ENCODE data around the gene NOC2L. TPM values are rescaled to one million over a fixed set of nuclear protein-coding genes. Genes with fewer than 3 reads are reported as not detected.
A peak's percentile ranks its signal among the peaks of the same experiment; 100 is the strongest.

Gene NOC2L
- total and polyA plus RNA-seq, 5 donors from 2014 or later = 36.8 to 56.6 (median 54.0) TPM

DNA sequence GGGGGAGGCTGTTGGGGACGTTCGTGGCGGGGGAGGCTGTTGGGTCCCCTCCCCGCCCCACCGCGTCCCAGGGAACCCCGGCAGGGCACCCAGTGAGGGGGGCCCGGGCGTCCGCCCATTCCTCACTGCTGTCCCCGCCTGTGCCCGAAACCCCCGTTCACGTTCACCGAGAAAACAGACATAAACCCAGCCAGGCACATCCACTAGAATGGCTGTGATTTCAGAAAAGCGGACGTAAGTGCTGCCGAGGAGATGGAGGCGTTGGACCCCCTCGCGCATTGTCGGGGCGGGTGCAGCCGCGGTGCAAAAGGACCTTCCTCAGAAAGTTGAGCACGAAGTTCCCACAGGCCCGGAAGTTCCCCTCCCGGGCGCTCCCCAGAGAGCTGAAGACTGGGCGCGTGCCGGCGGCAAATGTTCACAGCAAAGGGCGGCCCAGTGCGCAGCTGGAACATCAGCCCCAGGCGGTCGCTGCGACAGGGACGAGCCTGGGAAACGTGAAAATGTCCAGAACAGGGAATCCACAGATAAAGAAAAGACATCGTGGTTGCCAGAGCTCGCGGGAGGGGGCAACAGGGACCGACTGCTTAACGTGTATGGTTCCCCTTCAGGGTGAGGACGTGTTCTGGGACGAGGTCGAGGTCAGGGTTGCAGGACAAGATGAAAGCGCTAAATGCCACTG is 53.8 kb downstream of the NOC2L start:
- no peaks in the 10 kb centered on the region for H3K9me3 ChIP-seq (ENCODE audit: control insufficient read depth in 2 of 2, low read length in 2 of 2)
- H3K27ac Mint-ChIP-seq = no peak overlapping the region

DNA sequence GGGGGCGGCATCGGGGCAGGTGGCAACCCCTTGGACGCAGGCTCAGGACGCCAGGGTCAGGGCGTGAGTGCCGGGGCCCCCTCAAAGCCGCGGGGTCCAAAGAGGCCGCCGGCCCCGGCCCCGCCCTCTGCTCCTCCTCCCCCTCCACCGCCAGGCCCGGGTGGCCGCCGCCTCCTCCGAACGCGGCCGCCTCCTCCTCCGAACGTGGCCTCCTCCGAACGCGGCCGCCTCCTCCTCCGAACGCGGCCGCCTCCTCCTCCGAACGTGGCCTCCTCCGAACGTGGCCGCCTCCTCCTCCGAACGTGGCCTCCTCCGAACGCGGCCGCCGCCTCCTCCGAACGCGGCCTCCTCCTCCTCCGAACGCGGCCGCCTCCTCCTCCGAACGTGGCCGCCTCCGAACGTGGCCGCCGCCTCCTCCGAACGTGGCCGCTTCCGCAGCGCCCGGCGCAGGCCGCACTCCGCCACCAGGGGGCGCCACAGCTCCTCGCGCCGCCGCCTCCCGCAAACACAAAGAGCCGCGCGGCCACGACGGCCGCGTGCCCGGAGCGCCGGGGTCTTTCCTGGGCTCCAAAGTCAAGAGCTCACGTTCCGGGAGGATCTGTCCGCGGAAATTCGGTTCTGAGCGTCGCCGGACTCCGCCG is 54.6 kb downstream of the NOC2L start:
- no peaks in the 10 kb centered on the region for H3K36me3 Mint-ChIP-seq
- H3K27ac ChIP-seq (ENCODE audit: insufficient read depth, low read length, poor library complexity, severe bottlenecking) = no peak overlapping the region
- no peaks in the 10 kb centered on the region for H3K36me3 ChIP-seq (ENCODE audit: control insufficient read depth, insufficient read depth, low read length)
- H3K27me3 Mint-ChIP-seq = peaks cover 47% of the 10 kb centered on the region
- H3K27me3 ChIP-seq (ENCODE audit: control insufficient read depth, insufficient read depth, low read length) = peaks cover 3% of the 10 kb centered on the region
- H3K9me3 ChIP-seq (ENCODE audit: control insufficient read depth in 2 of 2, low read length in 2 of 2) = no peaks in the 10 kb centered on the region
- peak overlapping the region in 2 of 4 donors; percentile 65 to 82 for H3K4me3 Mint-ChIP-seq
- no peak overlapping the region for H3K4me3 ChIP-seq (ENCODE audit: low read depth, low read length)
- peaks cover 0 to 5% (median 0%) of the 10 kb centered on the region in 7 donors for H3K9me3 Mint-ChIP-seq
- peaks cover 10% of the 10 kb centered on the region for H3K4me1 ChIP-seq (ENCODE audit: control insufficient read depth, insufficient read depth, low read length, poor library complexity, severe bottlenecking)
- H3K4me1 Mint-ChIP-seq = peaks cover 0 to 15% (median 1%) of the 10 kb centered on the region in 4 donors
- no peak overlapping the region for H3K27ac Mint-ChIP-seq
- peak; percentile 67 to 86 (median 84) for DNase-seq
- peak; percentile 84 to 90 for ATAC-seq (ENCODE audit: low read depth in 2 of 2)

More for the DNA sequence above, 53.8 kb downstream of the NOC2L start:
- ATAC-seq (ENCODE audit: low read depth in 2 of 2) = peak in 1 of 2 donors; percentile 7
- H3K27me3 Mint-ChIP-seq = peaks cover 47% of the 10 kb centered on the region
- Histone ChIP-seq H3K4me1 (ENCODE audit: control insufficient read depth, insufficient read depth, low read length, poor library complexity, severe bottlenecking) (peaks cover 10% of the 10 kb centered on the region), H3K27me3 (ENCODE audit: control insufficient read depth, insufficient read depth, low read length) (peaks cover 3% of the 10 kb centered on the region), H3K4me3 (ENCODE audit: low read depth, low read length) (no peak overlapping the region), H3K27ac (ENCODE audit: insufficient read depth, low read length, poor library complexity, severe bottlenecking) (no peak overlapping the region), H3K36me3 (ENCODE audit: control insufficient read depth, insufficient read depth, low read length) (no peaks in the 10 kb centered on the region)
- H3K4me3 Mint-ChIP-seq = peak overlapping the region in 3 of 4 donors; percentile 52 to 73 (median 72)
- DNase-seq = peak in 1 of 3 donors; percentile 18
- H3K9me3 Mint-ChIP-seq = peaks cover 0 to 4% (median 0%) of the 10 kb centered on the region in 7 donors
- no peaks in the 10 kb centered on the region for H3K36me3 Mint-ChIP-seq
- H3K4me1 Mint-ChIP-seq = peaks cover 0 to 15% (median 1%) of the 10 kb centered on the region in 4 donors

DNA sequence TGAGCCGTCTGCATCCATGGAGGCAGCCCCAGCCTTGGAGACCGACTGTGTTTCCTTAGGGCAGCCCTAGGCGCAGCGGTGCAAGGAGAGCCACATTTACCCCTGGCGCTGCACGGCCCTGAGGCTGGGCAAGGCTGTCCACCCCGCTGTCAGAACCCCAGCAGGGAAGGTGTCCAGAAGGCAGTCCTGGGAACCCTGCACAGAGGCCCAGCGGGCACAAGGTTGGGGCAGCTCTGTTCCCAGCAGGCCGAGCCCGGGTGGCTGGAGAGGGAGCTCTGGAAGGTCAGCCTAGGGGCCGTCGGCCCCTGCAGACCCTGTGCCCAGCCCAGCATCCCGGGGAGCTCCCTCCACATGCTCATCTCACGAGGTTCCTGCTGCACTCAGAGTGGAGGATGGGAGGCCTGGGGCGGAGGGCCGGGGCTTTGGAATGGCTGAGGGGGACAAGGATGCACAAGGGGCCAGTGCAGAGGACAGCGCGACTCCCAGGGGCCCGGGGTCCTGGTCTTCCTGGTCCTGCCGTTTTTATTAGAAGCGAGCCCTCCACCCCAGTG is 55.3 kb downstream of the NOC2L start:
- Mint-ChIP-seq H3K27me3 (peaks cover 47% of the 10 kb centered on the region), H3K36me3 (no peaks in the 10 kb centered on the region), H3K27ac (peak overlapping the region in 1 of 3 donors; percentile 59), H3K4me1 (peaks cover 0 to 15% (median 1%) of the 10 kb centered on the region in 4 donors), H3K4me3 (peak overlapping the region in 2 of 4 donors; percentile 48 to 68), H3K9me3 (peaks cover 0 to 5% (median 0%) of the 10 kb centered on the region in 7 donors)
- no peaks in the 10 kb centered on the region for H3K9me3 ChIP-seq (ENCODE audit: control insufficient read depth in 2 of 2, low read length in 2 of 2)
- H3K4me3 ChIP-seq (ENCODE audit: low read depth, low read length) = no peak overlapping the region
- H3K36me3 ChIP-seq (ENCODE audit: control insufficient read depth, insufficient read depth, low read length) = no peaks in the 10 kb centered on the region
- peaks cover 15% of the 10 kb centered on the region for H3K4me1 ChIP-seq (ENCODE audit: control insufficient read depth, insufficient read depth, low read length, poor library complexity, severe bottlenecking)
- no peak overlapping the region for H3K27ac ChIP-seq (ENCODE audit: insufficient read depth, low read length, poor library complexity, severe bottlenecking)
- no peak for DNase-seq
- no peak for ATAC-seq (ENCODE audit: low read depth in 2 of 2)
- peaks cover 3% of the 10 kb centered on the region for H3K27me3 ChIP-seq (ENCODE audit: control insufficient read depth, insufficient read depth, low read length)

DNA sequence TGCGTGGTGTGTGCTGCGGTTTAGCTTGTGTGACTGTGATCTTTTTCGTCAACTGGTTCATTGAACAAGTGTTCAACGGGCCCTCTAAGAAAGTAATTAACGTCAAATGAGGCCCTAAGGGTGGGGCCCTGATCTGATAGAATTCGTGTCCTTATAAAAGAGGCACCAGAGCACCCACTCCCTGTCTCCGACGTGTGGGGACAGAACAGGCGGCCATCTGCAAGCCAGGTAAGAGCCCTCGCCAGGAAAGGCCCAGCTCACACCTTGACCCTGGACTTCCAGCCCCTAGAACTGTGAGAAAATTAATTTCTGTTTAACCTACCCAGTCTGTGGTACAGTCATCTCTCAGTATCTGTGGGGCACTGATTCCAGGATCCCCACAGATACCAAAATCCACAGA is 55.8 kb downstream of the NOC2L start:
- Mint-ChIP-seq H3K4me3 (peak overlapping the region in 3 of 4 donors; percentile 47 to 68 (median 48)), H3K4me1 (peaks cover 0 to 19% (median 4%) of the 10 kb centered on the region in 4 donors), H3K27me3 (peaks cover 48% of the 10 kb centered on the region), H3K9me3 (peaks cover 0 to 6% (median 0%) of the 10 kb centered on the region in 7 donors), H3K27ac (peak overlapping the region in 1 of 3 donors; percentile 59), H3K36me3 (no peaks in the 10 kb centered on the region)
- Histone ChIP-seq H3K4me1 (ENCODE audit: control insufficient read depth, insufficient read depth, low read length, poor library complexity, severe bottlenecking) (peaks cover 18% of the 10 kb centered on the region), H3K9me3 (ENCODE audit: control insufficient read depth in 2 of 2, low read length in 2 of 2) (peaks cover 0 to under 1% of the 10 kb centered on the region in 2 experiments), H3K4me3 (ENCODE audit: low read depth, low read length) (no peak overlapping the region), H3K36me3 (ENCODE audit: control insufficient read depth, insufficient read depth, low read length) (no peaks in the 10 kb centered on the region), H3K27ac (ENCODE audit: insufficient read depth, low read length, poor library complexity, severe bottlenecking) (no peak overlapping the region), H3K27me3 (ENCODE audit: control insufficient read depth, insufficient read depth, low read length) (peaks cover 3% of the 10 kb centered on the region)
- ATAC-seq (ENCODE audit: low read depth in 2 of 2) = no peak
- no peak for DNase-seq

DNA sequence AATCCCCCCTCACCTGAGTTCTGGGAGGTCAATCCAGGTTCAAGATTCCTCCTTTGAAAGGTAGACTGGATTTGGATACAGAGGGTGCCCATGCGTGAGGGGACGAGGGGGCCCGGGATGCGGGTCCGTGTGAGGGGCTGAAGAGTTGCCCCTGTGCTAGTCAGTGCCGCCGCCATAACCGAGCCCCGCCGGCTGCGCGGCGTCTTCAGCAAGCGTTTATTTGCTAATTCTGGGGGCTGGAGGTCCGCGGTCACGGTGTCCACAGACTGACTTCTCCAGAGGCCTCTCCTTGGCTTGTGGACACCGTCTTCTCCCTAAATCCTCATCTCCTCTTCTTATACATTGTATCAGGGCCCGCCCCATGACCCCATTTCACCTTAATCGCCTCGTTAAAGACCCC is 56.3 kb downstream of the NOC2L start:
- no peak overlapping the region for H3K4me3 ChIP-seq (ENCODE audit: low read depth, low read length)
- H3K27me3 ChIP-seq (ENCODE audit: control insufficient read depth, insufficient read depth, low read length) = peaks cover 4% of the 10 kb centered on the region
- peaks cover 0 to 6% of the 10 kb centered on the region in 2 experiments for H3K9me3 ChIP-seq (ENCODE audit: control insufficient read depth in 2 of 2, low read length in 2 of 2)
- H3K4me3 Mint-ChIP-seq = no peak overlapping the region
- peaks cover 0 to 24% (median 7%) of the 10 kb centered on the region in 4 donors for H3K4me1 Mint-ChIP-seq
- peak overlapping the region in 1 of 3 donors; percentile 5 for H3K27ac Mint-ChIP-seq
- H3K9me3 Mint-ChIP-seq = peaks cover 0 to 8% (median 0%) of the 10 kb centered on the region in 7 donors
- ATAC-seq (ENCODE audit: low read depth in 2 of 2) (no peak), DNase-seq (no peak)
- H3K27ac ChIP-seq (ENCODE audit: insufficient read depth, low read length, poor library complexity, severe bottlenecking) = no peak overlapping the region
- no peaks in the 10 kb centered on the region for H3K36me3 ChIP-seq (ENCODE audit: control insufficient read depth, insufficient read depth, low read length)
- H3K27me3 Mint-ChIP-seq = peaks cover 48% of the 10 kb centered on the region
- H3K36me3 Mint-ChIP-seq = peaks cover 4% of the 10 kb centered on the region
- H3K4me1 ChIP-seq (ENCODE audit: control insufficient read depth, insufficient read depth, low read length, poor library complexity, severe bottlenecking) = peaks cover 18% of the 10 kb centered on the region

DNA sequence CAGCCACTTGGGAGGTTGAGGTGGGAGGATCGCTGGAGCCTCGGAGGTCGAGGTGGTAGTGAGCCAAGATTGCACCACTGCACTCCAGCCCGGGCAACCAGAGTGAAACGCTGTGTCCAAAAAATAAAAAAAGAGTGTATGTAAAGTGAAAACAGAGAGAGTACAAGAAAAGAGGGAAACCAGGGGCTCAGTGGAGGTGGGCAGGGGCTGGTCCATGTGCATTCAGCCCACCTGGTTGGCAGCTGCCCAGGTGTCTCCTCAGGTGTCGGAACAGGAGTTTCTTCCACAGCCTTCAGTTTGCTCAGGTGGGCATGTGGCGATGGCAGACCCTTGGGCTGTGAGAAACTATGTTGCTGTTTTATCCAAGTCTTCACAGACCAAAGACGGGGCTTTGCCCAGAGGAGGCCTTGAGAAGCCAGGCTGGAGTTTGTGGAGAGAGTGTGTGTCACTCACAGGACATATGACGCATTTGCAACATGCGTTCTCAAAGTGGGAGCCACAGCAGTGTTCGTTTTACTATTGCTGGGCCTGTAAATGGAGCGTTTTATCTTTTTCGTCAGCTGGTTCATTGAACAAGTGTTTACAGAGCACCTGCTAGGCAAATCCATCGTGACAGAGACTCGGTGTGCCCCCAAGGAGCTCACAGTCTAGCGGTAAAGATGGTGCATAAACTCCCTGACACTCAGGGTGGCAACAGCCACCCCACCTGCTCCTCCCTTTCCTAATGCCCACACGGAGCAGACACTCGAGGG is 57.8 kb downstream of the NOC2L start:
- Mint-ChIP-seq H3K9me3 (peaks cover 0 to 9% (median 0%) of the 10 kb centered on the region in 7 donors), H3K27ac (no peak overlapping the region), H3K4me1 (peaks cover 0 to 25% (median 9%) of the 10 kb centered on the region in 4 donors), H3K27me3 (peaks cover 48% of the 10 kb centered on the region), H3K36me3 (peaks cover 5% of the 10 kb centered on the region), H3K4me3 (no peak overlapping the region)
- H3K36me3 ChIP-seq (ENCODE audit: control insufficient read depth, insufficient read depth, low read length) = no peaks in the 10 kb centered on the region
- H3K9me3 ChIP-seq (ENCODE audit: control insufficient read depth in 2 of 2, low read length in 2 of 2) = peaks cover 0 to 9% of the 10 kb centered on the region in 2 experiments
- H3K27me3 ChIP-seq (ENCODE audit: control insufficient read depth, insufficient read depth, low read length) = peaks cover 9% of the 10 kb centered on the region
- no peak for DNase-seq
- ATAC-seq (ENCODE audit: low read depth in 2 of 2) = no peak
- H3K4me3 ChIP-seq (ENCODE audit: low read depth, low read length) = no peak overlapping the region
- peaks cover 18% of the 10 kb centered on the region for H3K4me1 ChIP-seq (ENCODE audit: control insufficient read depth, insufficient read depth, low read length, poor library complexity, severe bottlenecking)
- no peak overlapping the region for H3K27ac ChIP-seq (ENCODE audit: insufficient read depth, low read length, poor library complexity, severe bottlenecking)

DNA sequence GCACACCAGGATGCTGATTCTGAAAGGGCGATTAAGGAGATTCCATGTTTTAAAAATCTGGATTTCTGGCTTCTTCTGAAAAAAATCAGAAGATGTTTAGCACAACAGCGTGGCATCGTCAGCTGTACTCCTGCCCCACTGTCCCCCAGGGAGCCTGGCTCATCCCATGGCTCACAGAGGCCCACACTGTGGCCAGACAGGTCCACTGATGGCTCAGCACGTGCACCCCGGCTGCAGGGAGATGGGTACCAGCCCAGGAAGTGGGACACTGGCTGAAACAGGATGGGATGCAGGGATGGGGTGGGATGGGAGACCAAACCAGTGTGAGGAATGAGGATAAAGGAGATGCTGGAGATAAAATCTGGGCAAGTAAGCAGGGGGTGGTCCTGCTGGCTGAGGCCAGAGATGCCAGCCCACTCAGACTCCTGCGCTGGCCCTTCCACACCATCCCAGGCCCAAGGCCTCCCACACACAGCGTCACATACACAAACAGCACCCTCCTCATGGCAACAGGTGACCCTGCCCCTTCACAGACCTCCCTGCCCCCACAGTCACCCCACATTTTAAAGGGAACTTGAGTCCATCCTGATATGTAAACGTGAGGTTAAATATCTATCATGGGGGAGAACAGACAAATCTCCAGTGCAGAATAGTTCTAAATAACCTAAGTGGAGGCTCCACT is 59.3 kb downstream of the NOC2L start:
- H3K27ac Mint-ChIP-seq = no peak overlapping the region

More for the DNA sequence above, 59.3 kb downstream of the NOC2L start:
- no peak for DNase-seq
- H3K9me3 ChIP-seq (ENCODE audit: control insufficient read depth in 2 of 2, low read length in 2 of 2) = peaks cover 0 to 9% of the 10 kb centered on the region in 2 experiments
- no peaks in the 10 kb centered on the region for H3K36me3 ChIP-seq (ENCODE audit: control insufficient read depth, insufficient read depth, low read length)
- peaks cover 6% of the 10 kb centered on the region for H3K27me3 ChIP-seq (ENCODE audit: control insufficient read depth, insufficient read depth, low read length)
- no peak for ATAC-seq (ENCODE audit: low read depth in 2 of 2)
- no peak overlapping the region for H3K4me3 ChIP-seq (ENCODE audit: low read depth, low read length)
- H3K27me3 Mint-ChIP-seq = peaks cover 45% of the 10 kb centered on the region
- no peak overlapping the region for H3K27ac ChIP-seq (ENCODE audit: insufficient read depth, low read length, poor library complexity, severe bottlenecking)
- peaks cover 0 to 9% (median 0%) of the 10 kb centered on the region in 7 donors for H3K9me3 Mint-ChIP-seq
- no peak overlapping the region for H3K4me3 Mint-ChIP-seq
- H3K36me3 Mint-ChIP-seq = peaks cover 5% of the 10 kb centered on the region
- H3K4me1 Mint-ChIP-seq = peaks cover 0 to 18% (median 8%) of the 10 kb centered on the region in 4 donors
- peaks cover 10% of the 10 kb centered on the region for H3K4me1 ChIP-seq (ENCODE audit: control insufficient read depth, insufficient read depth, low read length, poor library complexity, severe bottlenecking)
